SK-N-SH (cell line): ENCODE results near the gene ECE1. TPM values are rescaled to one million over a fixed set of nuclear protein-coding genes. Genes with fewer than 3 reads are reported as not detected.
"Not testable (repeated sequence)": the region's sequence is repeated elsewhere in the genome, so short reads cannot be mapped to it uniquely, and the experiment has no call there.

ENCODE experiments used
- CTCF ChIA-PET: fragments of 300-600, 350-600 bp; formaldehyde crosslinking; extraction: SDS; loops from one replicate; lab custom pipeline; 2021; lab: Yijun Ruan, JAX
- POLR2A ChIA-PET: fragments of 350-600 bp; sonication (Branson Sonifier 250); formaldehyde crosslinking; extraction: SDS; loops from one replicate; lab custom pipeline; 2020; ENCODE audit warnings: antibody characterized with exemption, inconsistent platforms; lab: Yijun Ruan, JAX
- DNase-seq: peaks from one replicate; pipeline ENCODE4 v3.0.0; 2012
- H2AFZ ChIP-seq: fragments of 200-600 bp; sonication (generic); 2 replicates; pipeline ENCODE4 v1.8.1; 2016; ENCODE audit warnings: antibody characterized with exemption, mild to moderate bottlenecking, low read depth
- H3F3A ChIP-seq: fragments of 200-600 bp; sonication (generic); replicated peaks from 2 replicates; pipeline ENCODE3; 2016; ENCODE audit warnings: antibody characterized with exemption, mild to moderate bottlenecking; ENCODE audit not compliant: insufficient read depth
- H3K27ac ChIP-seq, 2 experiments: fragments of 200-500 bp in 1 of 2; fragments of 200-600 bp in 1 of 2; sonication (Bioruptor generic) in 1 of 2; sonication (generic), shearing (Covaris generic) in 1 of 2; 2 replicates each; pipeline versions ENCODE4 v1.5.1 to v1.6.1; 2014 to 2016; ENCODE audit warnings: low read depth in 2 of 2, inconsistent platforms in 1 of 2, low read length in 1 of 2, mild to moderate bottlenecking in 1 of 2, mixed read lengths in 1 of 2
- H3K27me3 ChIP-seq: fragments of 200-600 bp; sonication (generic), shearing (Covaris generic); 2 replicates; pipeline ENCODE4 v1.6.1; 2016; ENCODE audit warnings: mixed run types; ENCODE audit not compliant: insufficient read depth
- H3K36me3 ChIP-seq, 2 experiments: fragments of 200-500 bp in 1 of 2; fragments of 200-600 bp in 1 of 2; sonication (Bioruptor generic) in 1 of 2; sonication (generic) in 1 of 2; replicated peaks in 1 of 2; 2 replicates each; pipeline versions ENCODE3 to v1.5.1; 2014 to 2016; ENCODE audit warnings: low read length in 1 of 2, mild to moderate bottlenecking in 1 of 2; ENCODE audit not compliant: insufficient read depth in 2 of 2, control insufficient read depth in 1 of 2
- H3K4me1 ChIP-seq, 2 experiments: fragments of 200-500 bp in 1 of 2; fragments of 200-600 bp in 1 of 2; sonication (Bioruptor generic) in 1 of 2; sonication (generic), shearing (Covaris generic) in 1 of 2; 2 replicates each; pipeline versions ENCODE4 v1.5.1 to v1.6.1; 2014 to 2016; ENCODE audit warnings: low read depth in 1 of 2, low read length in 1 of 2, mixed run types in 1 of 2; ENCODE audit not compliant: insufficient read depth in 2 of 2, control insufficient read depth in 1 of 2
- H3K4me2 ChIP-seq: fragments of 200-600 bp; sonication (generic), shearing (Covaris generic); 2 replicates; pipeline ENCODE4 v1.6.1; 2017; ENCODE audit warnings: mixed run types
- H3K4me3 ChIP-seq, 2 experiments: fragments of 200-500 bp in 1 of 2; fragments of 200-600 bp in 1 of 2; sonication (Bioruptor generic) in 1 of 2; sonication (generic), shearing (Covaris generic) in 1 of 2; 2 replicates each; pipeline versions ENCODE4 v1.5.1 to v1.8.1; 2014 to 2016; ENCODE audit warnings: low read depth in 2 of 2, inconsistent platforms in 1 of 2, low read length in 1 of 2, mild to moderate bottlenecking in 1 of 2, mixed read lengths in 1 of 2, moderate library complexity in 1 of 2
- H3K79me2 ChIP-seq: fragments of 200-600 bp; sonication (generic); 2 replicates; pipeline ENCODE4 v1.8.1; 2017; ENCODE audit warnings: mild to moderate bottlenecking; ENCODE audit not compliant: insufficient read depth
- H3K9ac ChIP-seq: fragments of 200-600 bp; sonication (generic); 2 replicates; pipeline ENCODE4 v1.6.1; 2017; ENCODE audit warnings: mixed run types
- H3K9me2 ChIP-seq: fragments of 200-600 bp; sonication (generic); 2 replicates; pipeline ENCODE4 v1.6.1; 2017; ENCODE audit warnings: mixed run types
- H3K9me3 ChIP-seq: fragments of 200-600 bp; sonication (generic); 2 replicates; pipeline ENCODE4 v1.6.1; 2017; ENCODE audit warnings: mixed run types, mild to moderate bottlenecking, moderate library complexity
- H4K20me1 ChIP-seq: fragments of 200-600 bp; sonication (generic); 2 replicates; pipeline ENCODE4 v1.6.1; 2017; ENCODE audit warnings: mild to moderate bottlenecking, mixed run types; ENCODE audit not compliant: insufficient read depth
- CTCF ChIP-seq: fragments of 200-600 bp; sonication (generic); IDR thresholded peaks from 2 replicates; pipeline ENCODE4 v1.6.1; 2017; ENCODE audit warnings: antibody characterized with exemption, mild to moderate bottlenecking, moderate library complexity
- EZH2phosphoT487 ChIP-seq: fragments of 200-600 bp; sonication (generic); IDR thresholded peaks from 2 replicates; pipeline ENCODE4 v1.6.1; 2017; ENCODE audit warnings: low read depth, mixed run types, mild to moderate bottlenecking, antibody characterized with exemption, moderate library complexity, borderline replicate concordance
- FOSL2 ChIP-seq: IDR thresholded peaks from 2 replicates; pipeline ENCODE4 v1.4.0; 2012; ENCODE audit warnings: low read depth, mild to moderate bottlenecking, moderate library complexity, borderline replicate concordance
- GABPA ChIP-seq: IDR thresholded peaks from 2 replicates; pipeline ENCODE4 v1.4.0; 2012; ENCODE audit warnings: low read depth, mild to moderate bottlenecking
- GATA2 ChIP-seq: sonication (generic); formaldehyde crosslinking; IDR thresholded peaks from 2 replicates; pipeline ENCODE4 v1.5.0; 2020; ENCODE audit warnings: mild to moderate bottlenecking, missing genetic modification reagents
- REST ChIP-seq: IDR thresholded peaks from 2 replicates; pipeline ENCODE4 v1.6.1; 2012; ENCODE audit warnings: mild to moderate bottlenecking, low read depth, low read length, moderate library complexity
- TEAD4 ChIP-seq: IDR thresholded peaks from 2 replicates; pipeline ENCODE4 v1.4.0; 2012; ENCODE audit warnings: mild to moderate bottlenecking, borderline replicate concordance; ENCODE audit not compliant: insufficient read depth
- WGBS: methylation state at CpG from one replicate; pipeline ENCODE4 v1.1.6; 2017; ENCODE audit warnings: low lambda C conversion rate; 5-methylcytosine and 5-hydroxymethylcytosine counted together
- polyA plus RNA-seq, 3 experiments: library from polyadenylated mRNA; depleted of rRNA; stranded (reverse); fragments of >200 nt; gene quantifications; 2 replicates each; pipeline ENCODE4 v1.2.3, GENCODE V29; 2012

Gene ECE1
- polyA plus RNA-seq, 1 of the 3 experiments (the other 2 are of a cell fraction): 96.6 TPM

- TF ChIP-seq REST (no peak), EZH2phosphoT487 (no peak), GABPA (no peak), FOSL2 (no peak), TEAD4 (no peak), CTCF (no peak)
Observed at GRCh38 chr1:21212126-21212525, 78.1 kb downstream of the ECE1 start (continued).

GRCh38 chr1:21208137-21208700, 82.0 kb downstream of the ECE1 start:
- H3K9me2 ChIP-seq, H3K4me1 ChIP-seq, H3K9me3 ChIP-seq, H3F3A ChIP-seq, H3K27me3 ChIP-seq, H4K20me1 ChIP-seq, H3K4me2 ChIP-seq, H3K9ac ChIP-seq, H3K27ac ChIP-seq, POLR2A ChIA-PET, H3K79me2 ChIP-seq, H3K36me3 ChIP-seq, H2AFZ ChIP-seq, H3K4me3 ChIP-seq, DNase-seq: not testable (repeated sequence)
- CTCF ChIA-PET: interaction anchor here (0.7 to 2.5 kb wide), 4 partner anchors 9 to 511 kb away, joined by 5 to 13 read pairs (median 7); no protein-coding TSS in a partner anchor
- peak; percentile 74 for TF ChIP-seq GATA2 (CRISPR knock-in tag)
- WGBS: 61% methylated on average over 6 of the region's 6 CpGs

- Histone ChIP-seq H3K9me3 (no peaks in the 10 kb centered on the region), H3K4me1 (peaks cover 0 to under 1% of the 10 kb centered on the region in 2 experiments; a peak in 2 of 4 replicates), H3K4me2 (no peak overlapping the region), H3K4me3 (no peak overlapping the region), H3K9ac (no peak overlapping the region), H2AFZ (no peak overlapping the region), H3K36me3 (no peaks in the 10 kb centered on the region), H3K27ac (no peak overlapping the region), H3K27me3 (no peaks in the 10 kb centered on the region), H3K9me2 (no peaks in the 10 kb centered on the region), H4K20me1 (no peaks in the 10 kb centered on the region), H3K79me2 (no peaks in the 10 kb centered on the region), H3F3A (peaks cover 7% of the 10 kb centered on the region)
- TF ChIP-seq FOSL2 (peak; percentile 13; the same call in 1 of the 2 replicates), REST (no peak)
- POLR2A ChIA-PET: no interaction called here
- no peak for DNase-seq
- CTCF ChIA-PET: interaction anchor here (0.9 to 1.3 kb wide), 2 partner anchors 11 to 162 kb away, joined by 3 to 5 read pairs; no protein-coding TSS in a partner anchor
- 29% methylated on average over 2 of the region's 2 CpGs for WGBS
Observed at GRCh38 chr1:21206117-21206516, 84.1 kb downstream of the ECE1 start.
